Loucy (cell line): Measurements from ENCODE around the gene GAL3ST3.

Experiments
- EZH2phosphoT487 ChIP-seq: fragments of 200-600 bp; IDR thresholded peaks from 2 replicates; pipeline ENCODE4 v1.6.1; 2018; ENCODE audit warnings: antibody characterized with exemption, mild to moderate bottlenecking, moderate library complexity, borderline replicate concordance
- TF ChIP-seq, protein P1 (sequence below): fragments of 200-600 bp; sonication (generic); conservative IDR thresholded peaks from 2 replicates; pipeline ENCODE4 v1.5.1; 2014; ENCODE audit warnings: mild to moderate bottlenecking, antibody characterized with exemption, low read length

DNA sequence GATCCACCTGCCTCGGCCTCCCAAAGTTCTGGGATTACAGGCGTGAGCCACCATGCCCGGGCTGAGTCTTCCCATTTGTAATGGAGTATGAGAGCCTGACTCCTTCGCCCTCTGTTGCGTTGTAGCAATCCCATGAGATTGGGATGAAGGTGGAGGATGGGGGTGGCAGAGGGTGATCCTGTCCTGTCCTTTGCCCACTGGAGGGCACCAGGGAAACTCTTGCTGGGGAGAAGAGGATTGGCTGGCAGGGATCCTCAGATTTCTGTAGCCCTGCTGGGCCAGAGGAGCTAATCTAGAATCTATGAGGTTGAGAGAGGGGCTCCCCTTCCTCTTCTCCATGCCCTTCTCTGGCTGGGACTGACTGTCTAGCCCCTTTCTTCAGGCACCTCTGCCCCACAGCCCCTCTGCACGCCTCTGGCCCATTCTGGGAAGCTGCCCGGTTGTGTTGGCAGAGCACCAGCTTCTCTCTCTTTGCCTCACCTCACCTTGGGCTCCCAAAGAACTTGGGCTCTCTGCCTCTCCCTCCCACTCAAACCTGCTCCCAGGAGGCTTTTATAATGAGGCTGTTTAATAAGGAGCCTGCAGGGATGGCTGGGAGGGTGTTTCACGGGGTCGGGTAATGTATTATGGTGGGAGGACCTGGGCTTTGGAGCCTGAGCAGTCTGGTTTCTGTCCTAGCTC is 13.2 kb downstream of the GAL3ST3 start:
- TF ChIP-seq, protein P1, sequence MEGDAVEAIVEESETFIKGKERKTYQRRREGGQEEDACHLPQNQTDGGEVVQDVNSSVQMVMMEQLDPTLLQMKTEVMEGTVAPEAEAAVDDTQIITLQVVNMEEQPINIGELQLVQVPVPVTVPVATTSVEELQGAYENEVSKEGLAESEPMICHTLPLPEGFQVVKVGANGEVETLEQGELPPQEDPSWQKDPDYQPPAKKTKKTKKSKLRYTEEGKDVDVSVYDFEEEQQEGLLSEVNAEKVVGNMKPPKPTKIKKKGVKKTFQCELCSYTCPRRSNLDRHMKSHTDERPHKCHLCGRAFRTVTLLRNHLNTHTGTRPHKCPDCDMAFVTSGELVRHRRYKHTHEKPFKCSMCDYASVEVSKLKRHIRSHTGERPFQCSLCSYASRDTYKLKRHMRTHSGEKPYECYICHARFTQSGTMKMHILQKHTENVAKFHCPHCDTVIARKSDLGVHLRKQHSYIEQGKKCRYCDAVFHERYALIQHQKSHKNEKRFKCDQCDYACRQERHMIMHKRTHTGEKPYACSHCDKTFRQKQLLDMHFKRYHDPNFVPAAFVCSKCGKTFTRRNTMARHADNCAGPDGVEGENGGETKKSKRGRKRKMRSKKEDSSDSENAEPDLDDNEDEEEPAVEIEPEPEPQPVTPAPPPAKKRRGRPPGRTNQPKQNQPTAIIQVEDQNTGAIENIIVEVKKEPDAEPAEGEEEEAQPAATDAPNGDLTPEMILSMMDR = no peak
- no peak for TF ChIP-seq EZH2phosphoT487
